HuH-7.5 (cell line): ENCODE results near the gene TMEM45B.
"Not testable (repeated sequence)": the region's sequence is repeated elsewhere in the genome, so short reads cannot be mapped to it uniquely, and the experiment has no call there.

Experiments used
- DNase-seq: peaks from one replicate; pipeline ENCODE4 v3.0.0; 2011; ENCODE audit warnings: low spot score

The TMEM45B gene

DNA sequence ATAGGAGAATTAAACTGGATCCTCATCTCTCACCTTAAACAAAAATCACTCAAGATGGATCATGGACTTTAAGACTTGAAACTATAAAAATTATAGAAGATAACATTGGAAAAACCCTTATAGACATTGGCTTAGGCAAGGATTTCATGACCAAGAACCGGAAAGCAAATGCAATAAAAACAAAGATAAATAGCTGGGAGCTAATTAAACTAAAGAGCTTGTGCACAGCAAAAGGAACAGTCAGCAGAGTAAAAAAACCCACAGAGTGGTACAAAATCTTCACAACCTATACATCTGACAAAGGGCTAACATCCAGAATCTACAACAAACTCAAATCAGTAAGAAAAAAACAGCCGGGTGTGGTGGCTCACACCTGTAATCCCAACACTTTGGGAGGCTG, 7.4 kb upstream of the TMEM45B start:
- DNase-seq = not testable (repeated sequence)

DNA sequence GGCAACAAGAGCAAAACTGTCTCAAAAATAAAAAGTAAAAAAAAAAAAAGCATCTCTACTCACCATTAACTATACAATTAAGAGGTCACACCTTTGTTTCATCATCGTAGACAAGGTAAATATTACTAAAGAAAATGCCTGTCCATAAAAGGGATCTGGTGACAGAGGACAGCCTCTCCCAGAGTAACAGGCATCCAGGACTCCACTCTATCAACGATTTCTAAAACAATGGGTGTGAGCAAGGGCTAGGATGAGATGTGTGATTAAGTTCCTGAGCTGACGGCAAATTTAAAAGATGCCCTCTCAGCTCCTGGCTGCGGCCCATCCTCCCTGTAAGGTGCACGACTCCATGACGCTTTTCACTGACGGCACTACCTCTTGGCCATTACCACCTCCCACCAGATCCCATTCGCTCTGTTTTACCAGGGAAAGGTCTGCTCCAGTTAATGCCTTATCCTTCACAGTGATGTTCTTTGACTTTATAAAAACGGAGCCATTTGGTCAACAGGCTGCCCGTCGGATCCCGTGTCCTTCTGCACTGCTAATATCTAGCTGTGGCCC, 2.3 kb upstream of the TMEM45B start:
- no peak for DNase-seq

DNA sequence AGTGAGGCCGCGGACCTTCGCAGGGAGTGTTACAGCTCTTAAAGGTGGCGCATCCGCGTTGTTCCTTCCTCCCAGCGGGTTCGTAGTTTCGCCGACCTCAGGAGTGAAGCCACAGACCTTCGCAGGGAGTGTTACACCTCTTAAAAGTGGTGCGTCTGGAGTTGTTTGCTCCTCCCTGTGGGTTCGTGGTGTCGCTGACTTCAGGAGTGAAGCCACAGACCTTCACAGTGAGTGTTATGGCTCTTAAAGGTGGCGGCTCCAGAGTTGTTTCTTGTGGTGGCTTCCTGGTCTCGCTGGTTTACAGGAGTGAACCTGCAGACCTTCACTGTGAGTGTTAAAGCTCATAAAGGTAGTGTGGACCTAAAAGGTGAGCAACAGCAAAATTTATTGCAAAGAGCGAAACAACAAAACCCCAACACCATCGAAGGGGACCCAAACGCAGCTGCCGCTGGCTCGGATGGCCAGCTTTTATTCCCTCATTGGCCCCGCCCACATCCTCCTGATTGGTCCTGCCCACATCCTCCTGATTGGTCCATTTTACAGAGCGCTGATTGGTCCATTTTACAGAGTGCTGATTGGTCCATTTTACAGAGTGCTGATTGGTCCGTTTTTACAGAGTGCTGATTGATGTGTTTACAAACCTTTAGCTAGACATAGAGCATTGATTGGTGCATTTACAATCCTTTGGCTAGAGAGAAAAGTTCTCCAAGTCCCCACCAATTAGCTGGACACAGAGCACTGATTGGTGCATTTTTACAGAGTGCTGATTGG, 1.2 kb upstream of the TMEM45B start:
- DNase-seq = no peak

DNA sequence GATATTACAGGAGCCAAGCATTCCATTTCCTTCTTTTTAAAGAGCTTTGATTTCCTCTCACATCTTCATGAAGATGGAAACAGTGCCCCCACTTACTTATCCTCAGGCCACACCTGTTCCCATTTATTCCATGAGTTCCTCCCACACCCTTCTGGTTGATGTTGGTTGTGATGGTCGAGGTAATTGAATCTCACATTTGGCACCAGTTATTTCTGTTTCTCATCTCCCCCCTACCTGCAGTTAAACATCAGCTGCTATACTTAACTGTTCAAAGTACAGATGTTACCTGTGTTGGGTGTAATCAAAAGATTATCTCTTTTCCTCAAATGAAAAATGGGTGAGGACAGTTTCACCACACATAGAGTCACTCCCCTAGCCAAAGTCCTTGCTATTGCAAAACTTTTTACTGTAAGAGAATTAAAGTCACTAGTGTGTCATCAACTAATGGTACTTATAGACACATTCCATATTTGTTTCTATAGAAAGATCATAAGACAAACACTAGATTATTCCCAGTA, 1.9 kb downstream of the TMEM45B start:
- no peak for DNase-seq

DNA sequence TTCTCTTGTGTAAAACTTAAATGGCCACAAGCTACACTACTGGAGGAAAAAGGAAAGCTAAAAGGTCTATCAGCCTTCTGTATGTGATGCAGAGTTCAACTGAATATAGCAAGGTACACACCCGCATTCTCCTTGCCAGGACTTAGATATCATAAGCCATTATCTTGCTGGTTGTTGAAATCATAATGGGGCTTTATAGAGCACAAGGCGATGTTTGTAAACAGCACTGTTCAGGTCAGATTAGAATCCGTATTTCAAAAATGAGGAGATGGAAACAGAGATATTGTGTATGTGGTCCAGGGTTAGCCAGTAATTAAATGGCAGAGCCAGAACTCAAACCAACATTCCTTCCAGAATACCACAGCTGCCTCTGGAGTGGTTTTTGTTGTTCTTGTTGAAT, 2.6 kb downstream of the TMEM45B start:
- not testable (repeated sequence) for DNase-seq

DNA sequence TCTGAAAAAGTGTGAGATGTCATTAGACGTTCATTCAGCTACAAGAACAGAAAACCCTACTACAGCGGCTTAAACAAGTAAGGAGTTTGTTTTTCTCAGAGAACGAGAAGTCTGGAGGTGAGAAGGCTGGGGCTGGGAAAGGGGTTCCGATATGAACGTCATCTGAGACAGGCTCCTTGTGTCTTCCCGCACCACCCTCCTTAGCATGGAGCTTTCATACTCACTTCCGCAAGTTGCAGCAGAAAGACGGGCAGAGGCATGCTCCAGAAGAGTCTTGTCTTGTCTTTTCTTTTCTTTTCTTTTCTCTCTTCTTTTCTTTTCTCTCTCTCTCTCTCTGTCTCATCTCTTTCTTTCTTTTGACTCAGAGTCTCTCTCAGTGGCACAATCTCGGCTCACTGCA, 3.6 kb downstream of the TMEM45B start:
- DNase-seq = no peak

DNA sequence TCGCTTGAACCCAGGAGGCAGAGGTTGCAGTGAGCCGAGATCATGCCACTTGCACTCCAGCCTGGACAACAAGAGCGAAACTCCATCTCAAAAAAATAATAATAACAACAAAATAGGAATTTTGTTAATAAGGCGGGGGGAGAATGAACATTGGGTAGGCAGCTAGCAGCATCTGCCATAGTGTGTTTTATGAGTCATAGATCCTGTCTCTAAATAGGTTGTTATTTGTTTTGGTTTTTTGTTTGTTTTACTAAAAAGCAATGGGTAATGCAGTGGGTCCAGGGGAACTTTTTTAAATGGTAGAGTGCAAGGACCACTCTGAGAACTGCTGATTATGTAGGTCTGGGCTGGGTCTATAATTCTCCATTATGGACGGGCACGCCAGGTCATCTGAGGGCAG, 4.6 kb downstream of the TMEM45B start:
- DNase-seq = not testable (repeated sequence)

DNA sequence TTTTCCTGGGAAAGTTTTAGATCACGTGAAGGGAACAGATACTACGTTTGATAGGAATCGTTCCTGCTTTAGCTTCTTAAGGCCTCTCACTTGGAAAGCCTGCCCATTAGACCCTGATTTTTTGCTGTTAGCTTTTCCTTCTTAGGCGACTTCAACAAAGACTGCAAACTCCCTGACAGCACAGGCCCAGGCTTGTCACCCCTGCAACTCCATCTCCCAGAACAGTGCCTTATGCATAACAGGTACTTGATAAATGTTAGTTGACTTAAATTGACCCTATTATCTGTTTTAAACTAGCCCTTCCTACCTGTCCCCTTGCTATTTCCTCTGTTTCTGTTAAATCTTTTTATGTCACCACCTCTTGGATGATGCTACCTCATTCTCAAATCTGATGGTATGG, 7.6 kb downstream of the TMEM45B start:
- DNase-seq = not testable (repeated sequence)

DNA sequence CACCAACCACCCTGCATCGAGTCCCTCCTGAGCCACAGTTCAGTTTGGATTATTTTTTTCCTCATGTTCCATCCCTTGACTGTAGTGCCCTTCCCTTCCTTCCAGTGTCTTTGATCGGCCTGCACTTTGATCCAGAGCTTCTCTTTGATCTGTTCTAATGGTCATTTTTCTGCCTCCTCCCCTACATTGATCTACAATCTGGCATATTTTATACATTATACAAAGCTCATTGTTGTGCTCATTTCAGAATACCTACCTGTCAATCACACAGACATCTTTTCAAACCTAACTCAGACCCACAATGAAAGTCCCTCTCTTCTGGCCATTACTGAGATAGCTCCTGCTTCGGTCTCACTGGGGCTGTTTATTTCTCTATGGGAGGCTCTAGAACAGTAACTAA, 8.2 kb downstream of the TMEM45B start:
- not testable (repeated sequence) for DNase-seq

DNA sequence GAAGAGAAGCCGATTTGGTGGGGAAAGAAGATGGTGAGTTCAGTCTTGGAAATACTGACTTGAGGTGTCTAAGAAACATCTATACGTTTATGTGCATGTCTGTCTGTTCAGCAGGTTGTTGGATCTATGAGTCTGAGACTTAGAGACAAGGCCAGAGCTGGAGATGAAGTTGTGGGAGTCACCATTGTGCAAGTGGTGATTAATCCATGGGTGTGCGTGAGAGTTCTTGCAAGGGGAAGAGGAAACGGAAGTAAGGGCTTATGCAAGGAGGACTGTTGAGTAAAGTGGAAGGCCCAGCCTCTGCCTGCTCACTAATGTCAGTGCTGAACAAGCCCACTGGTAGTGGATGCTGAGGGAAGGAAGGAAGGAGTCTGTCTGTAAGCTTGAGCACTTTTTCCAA, 9.7 kb downstream of the TMEM45B start:
- no peak for DNase-seq

DNA sequence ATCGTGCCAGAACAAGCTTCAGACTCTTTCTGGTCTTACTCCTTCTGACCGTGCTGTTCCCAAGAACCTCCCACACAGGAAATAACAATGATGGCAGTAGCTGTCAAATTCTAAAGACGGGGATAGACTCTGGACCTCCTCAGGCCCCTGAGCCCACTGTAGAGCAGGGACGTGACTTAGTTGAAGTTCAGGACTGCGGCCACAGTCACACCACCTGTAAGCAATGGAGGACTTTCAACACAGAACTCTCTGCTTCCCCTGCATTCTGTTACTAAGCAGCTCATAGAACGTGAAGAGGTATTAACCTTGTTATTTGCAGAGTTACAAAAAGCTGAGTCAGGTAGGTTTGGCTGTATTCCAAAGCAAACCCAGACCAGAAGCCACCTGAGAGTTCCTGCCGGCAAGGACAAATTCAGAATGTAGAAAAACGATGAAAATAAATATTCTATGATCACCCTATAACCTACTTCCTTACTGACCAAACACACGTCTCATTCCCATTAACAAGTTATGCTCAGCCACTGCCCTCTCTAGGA, 12.7 kb downstream of the TMEM45B start:
- DNase-seq = no peak

DNA sequence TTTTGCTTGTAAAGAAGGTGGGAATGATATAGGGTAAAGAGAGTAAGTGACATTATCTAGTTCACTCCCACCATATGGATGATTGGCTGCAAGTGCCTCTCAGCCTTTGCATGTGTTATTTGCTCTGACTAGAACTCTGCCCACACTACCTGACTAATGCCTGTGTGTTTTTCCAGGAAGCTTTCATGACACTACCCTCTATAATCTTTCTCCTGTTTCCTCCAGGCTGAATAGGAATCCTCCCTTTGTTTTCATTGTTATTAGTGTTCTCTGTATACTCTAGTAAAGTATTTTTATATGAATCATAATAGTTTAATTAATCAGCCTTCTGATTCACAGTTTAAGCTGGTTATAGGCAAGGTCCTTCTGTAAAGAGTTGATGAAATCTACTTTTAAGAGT, 13.8 kb downstream of the TMEM45B start:
- DNase-seq = not testable (repeated sequence)

DNA sequence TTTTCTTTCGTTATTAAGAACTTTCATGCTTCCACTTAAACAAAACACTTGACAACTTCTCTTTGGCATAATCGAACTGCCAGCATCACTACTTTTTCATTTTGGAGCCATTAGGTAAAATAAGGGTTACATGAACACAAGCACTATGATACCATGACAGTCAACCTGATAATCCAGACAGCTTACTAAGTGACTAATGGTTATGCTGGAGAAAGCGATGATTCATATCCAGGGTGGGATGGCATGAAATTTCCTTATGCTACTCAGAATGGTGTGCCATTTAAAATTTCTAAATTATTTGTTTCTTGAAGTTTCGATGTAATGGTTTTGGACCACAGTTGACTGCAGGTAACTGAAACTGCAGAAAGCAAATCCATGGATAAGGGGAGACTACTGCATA, 15.6 kb downstream of the TMEM45B start:
- not testable (repeated sequence) for DNase-seq

DNA sequence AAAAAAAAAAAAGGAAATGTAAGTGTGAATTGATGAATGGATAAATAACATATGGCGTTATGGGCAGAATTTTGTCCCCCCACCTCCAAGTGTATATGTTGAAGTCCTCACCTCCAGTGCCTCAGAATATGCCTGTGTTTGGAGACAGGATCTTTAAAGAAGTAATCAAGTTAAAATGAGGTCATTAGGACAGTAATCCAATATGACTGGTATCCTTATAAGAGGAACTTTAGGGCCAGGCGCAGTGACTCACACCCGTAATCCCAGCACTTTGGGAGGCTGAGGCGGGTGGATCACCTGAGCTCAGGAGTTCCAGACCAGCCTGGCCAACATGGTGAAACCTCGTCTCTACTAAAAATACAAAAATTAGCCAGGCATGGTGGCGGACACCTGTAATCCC, 17.6 kb downstream of the TMEM45B start:
- not testable (repeated sequence) for DNase-seq

DNA sequence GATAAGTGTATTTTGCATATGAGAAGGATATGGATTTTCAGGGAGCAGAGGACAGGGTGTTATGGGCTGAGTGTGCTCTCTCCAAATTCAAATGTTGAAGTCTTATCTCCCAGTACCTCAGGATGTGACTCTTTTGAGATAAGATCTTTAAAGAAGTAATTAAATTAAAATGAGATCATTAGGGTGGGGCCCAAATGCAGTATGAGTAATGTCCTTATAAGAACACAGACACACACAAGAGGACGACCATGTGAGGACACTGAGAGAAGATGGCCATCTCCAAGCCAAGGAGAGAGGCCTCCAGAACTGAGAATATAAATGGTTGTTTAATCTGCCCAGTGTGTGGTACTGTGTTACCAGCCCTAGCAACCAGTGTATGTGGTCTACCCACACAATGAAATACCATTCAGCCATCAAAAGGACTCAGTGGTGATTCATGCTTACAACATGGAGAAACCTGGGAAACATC, 20.8 kb downstream of the TMEM45B start:
- DNase-seq = not testable (repeated sequence)

DNA sequence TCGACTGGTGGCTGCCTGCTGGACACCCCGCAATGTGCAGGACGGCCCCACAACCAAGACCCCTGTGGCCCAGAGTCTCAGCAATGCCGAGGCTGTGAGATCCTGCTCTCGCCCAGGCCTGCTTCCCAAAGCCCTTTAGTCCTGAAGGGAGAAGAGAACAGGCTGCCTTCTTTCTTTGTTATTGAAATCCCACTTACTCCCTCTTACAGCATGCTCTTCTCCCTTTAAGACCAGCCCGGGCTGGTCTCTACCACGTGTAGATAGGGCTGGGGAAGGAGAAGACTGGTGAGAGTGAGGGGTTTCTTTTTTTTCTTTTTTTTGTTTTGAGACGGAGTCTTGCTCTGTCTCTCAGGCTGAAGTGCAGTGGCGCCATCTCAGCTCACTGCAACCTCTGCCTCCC, 21.3 kb downstream of the TMEM45B start:
- DNase-seq = no peak

DNA sequence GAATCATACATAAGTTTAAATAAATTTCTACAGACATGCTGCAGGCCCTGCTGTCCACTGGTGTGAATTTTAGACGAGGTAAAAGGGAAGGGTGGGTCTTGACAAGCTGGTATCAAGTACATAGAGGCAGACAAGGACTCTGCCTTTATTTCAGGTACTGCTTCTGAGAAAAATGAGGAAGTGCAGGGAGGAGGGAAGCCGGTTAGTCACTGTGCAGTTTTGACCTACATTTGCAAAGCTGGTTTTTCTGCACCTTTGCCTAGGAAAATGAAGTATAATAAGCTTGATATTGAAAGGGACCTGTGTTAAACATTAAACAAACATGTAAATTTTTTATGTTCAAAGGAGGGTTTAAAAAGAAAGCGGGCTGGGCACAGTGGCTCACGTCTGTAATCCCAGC, 24.6 kb downstream of the TMEM45B start:
- DNase-seq = no peak

DNA sequence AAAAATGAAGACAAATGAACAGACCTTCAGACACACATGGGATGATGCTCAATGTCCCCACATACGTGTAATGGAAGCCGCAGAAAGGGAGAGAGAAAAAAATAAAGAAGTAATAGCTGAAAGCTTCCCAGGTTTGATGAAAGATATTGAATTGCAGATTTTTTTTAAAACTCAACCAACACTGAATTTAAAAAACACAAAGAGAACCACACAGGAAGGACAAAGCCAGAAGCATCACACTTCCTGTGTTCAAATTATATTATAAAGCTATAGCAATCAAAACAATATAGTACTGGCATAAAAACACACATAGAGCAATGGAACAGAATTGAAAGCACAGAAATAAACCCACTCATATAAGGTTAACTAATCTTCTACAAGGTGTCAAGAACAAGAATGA, 26.5 kb downstream of the TMEM45B start:
- no peak for DNase-seq

DNA sequence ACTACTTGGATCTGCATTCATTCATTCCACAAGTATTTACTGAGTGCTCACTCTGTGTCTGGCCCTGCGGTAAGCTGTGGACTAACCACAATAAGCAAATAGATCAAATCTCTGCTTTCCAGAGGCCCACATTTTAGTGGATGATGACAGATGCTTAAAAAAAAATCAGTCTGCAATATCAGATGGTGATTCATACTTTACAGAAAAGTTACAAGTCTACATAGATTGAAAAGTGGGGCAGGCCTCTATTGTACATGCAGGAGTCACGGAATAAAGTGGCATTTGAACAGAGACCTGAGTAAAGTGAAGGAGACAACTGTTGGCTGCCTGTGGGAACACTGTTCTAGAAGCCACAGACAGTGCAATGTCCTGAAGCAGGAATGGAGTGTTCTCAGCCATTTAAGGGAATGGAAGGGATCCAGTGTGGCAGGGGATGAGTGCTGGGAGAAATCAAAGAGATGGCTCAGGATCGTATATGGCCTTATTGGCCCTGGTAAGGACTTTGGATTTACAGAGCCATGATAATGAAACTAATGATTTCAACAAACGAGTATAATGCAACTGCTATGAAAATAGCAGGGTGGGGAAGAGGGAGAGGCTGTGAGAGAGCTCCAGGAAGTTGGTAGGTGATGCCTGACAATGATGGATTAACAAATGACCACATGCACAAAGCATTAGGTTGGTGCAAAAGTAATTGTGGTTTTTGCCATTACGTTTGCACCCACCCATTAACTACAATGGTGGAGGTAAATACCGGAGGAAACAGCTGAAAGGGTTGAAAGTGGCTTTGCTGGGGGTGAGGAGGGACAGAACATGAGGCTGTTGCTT, 31.1 kb downstream of the TMEM45B start:
- DNase-seq = no peak

DNA sequence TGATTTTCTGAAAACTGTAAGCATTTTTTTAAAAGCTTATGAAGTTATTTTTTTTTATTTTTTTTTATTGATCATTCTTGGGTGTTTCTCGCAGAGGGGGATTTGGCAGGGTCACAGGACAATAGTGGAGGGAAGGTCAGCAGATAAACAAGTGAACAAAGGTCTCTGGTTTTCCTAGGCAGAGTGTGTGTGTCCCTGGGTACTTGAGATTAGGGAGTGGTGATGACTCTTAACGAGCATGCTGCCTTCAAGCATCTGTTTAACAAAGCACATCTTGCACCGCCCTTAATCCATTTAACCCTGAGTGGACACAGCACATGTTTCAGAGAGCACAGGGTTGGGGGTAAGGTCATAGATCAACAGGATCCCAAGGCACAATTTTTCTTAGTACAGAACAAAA, 31.7 kb downstream of the TMEM45B start:
- not testable (repeated sequence) for DNase-seq

DNA sequence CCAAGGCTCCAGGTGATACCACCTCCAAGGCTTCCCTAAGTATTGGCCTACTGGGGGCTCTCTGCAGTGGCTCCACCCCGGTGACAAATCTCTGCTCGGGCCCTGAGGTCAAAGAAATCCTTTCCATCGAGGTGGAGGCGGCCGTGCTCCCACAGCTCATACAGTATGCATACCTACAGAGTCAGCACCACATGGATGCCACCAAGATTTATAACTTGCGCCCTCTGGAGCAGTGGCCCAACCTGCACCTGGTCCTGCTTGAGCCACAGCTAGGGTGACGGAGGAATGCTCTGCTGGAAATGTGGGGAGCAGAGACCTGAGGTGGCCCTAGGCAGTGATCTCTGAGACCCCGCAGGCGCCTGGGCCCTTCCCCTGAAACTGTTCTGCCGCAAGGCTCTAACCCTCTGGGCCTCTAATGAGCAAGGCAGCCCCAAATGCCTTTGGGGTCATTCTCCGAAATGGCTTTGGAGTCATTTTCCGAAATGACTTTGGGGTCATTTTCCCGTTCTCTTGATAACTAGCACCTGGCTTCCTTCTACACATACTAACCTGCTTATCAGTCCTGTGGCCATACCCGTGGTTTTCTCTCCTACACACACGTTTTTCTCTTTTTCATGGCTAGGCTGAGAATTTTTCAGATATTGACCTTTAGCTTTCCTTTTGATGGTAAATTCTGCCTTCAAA, 33.9 kb downstream of the TMEM45B start:
- no peak for DNase-seq
